ENCODE results near the gene DHRS13. TPM values are rescaled to one million over a fixed set of nuclear protein-coding genes. Genes with fewer than 3 reads are reported as not detected.
A peak's percentile ranks its signal among the peaks of the same experiment; 100 is the strongest.

DHRS13 gene
- total RNA-seq, 1 experiment from 2014 or later: 5.1 TPM

DNA sequence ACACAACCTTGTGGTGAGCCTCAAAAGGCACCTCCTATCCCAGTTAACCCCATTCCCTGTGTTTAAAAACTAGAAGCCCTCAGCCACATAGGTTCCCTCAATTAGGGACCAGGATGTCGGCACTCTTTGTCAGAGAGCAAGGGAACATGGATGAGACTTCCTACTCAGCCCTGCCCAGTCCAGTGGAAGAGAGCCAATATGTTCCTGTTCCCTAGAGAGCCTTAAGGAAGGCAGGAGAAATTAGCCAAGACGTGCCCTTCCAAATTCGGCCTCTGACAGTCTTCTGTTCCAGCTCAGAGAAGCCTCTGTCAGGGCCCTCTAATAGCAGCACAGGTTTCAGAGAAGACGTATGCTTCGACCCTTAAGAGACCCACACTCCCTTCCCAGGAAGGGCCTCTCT lies 14.6 kb upstream of the DHRS13 start:
- Histone ChIP-seq H3K4me1 (ENCODE audit: insufficient read depth, low read length) (no peaks in the 10 kb centered on the region), H3K36me3 (ENCODE audit: low read depth, low read length) (peaks cover 60% of the 10 kb centered on the region), H3F3A (ENCODE audit: low read length, unreplicated experiment) (peaks cover 4% of the 10 kb centered on the region), H2AFZ (ENCODE audit: low read length) (no peak overlapping the region), H4K20me1 (ENCODE audit: low read length) (no peaks in the 10 kb centered on the region), H3K79me2 (ENCODE audit: low read length) (no peaks in the 10 kb centered on the region), H3K9ac (ENCODE audit: low read length) (no peak overlapping the region), H3K27ac (ENCODE audit: low read length) (no peak overlapping the region), H3K9me2 (replicated peaks; ENCODE audit: low read length) (no peaks in the 10 kb centered on the region), H3K9me3 (ENCODE audit: low read length) (no peaks in the 10 kb centered on the region), H3K4me3 (ENCODE audit: low read length) (no peak overlapping the region), H3K27me3 (ENCODE audit: low read length) (no peaks in the 10 kb centered on the region), H3K4me2 (ENCODE audit: low read length) (no peak overlapping the region)
- BruUV-seq (replicated peaks): no TSS peak
- intact Hi-C loops (cut with micrococcal nuclease): no loop called here
- no peak for DNase-seq
- no peak for ATAC-seq
- ChIA-PET CTCF (no interaction called here), POLR2A (ENCODE audit: unreplicated experiment) (no interaction called here)
- TF ChIP-seq, protein P1, sequence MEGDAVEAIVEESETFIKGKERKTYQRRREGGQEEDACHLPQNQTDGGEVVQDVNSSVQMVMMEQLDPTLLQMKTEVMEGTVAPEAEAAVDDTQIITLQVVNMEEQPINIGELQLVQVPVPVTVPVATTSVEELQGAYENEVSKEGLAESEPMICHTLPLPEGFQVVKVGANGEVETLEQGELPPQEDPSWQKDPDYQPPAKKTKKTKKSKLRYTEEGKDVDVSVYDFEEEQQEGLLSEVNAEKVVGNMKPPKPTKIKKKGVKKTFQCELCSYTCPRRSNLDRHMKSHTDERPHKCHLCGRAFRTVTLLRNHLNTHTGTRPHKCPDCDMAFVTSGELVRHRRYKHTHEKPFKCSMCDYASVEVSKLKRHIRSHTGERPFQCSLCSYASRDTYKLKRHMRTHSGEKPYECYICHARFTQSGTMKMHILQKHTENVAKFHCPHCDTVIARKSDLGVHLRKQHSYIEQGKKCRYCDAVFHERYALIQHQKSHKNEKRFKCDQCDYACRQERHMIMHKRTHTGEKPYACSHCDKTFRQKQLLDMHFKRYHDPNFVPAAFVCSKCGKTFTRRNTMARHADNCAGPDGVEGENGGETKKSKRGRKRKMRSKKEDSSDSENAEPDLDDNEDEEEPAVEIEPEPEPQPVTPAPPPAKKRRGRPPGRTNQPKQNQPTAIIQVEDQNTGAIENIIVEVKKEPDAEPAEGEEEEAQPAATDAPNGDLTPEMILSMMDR (conservative IDR thresholded peaks at IDR 0.05; ENCODE audit: low read depth, low read length): no peak

DNA sequence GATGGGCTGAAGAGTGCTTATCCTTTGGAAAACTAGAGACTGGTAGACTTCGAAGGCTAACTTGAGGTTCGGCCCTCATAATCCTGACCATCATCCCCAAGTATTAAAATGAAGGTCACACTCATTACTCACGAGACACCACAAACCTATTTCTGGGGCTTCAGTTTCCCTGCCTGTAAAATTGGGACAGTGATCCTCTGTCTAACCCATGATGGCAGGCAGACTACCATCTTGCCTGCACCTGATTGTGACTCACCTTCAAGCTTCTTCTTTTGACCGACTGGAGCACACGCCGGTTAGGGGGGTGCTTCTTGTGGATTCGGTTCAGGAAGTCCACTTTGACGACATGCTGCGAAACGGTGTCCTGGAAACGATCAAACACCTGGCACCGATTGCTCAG lies 14.2 kb upstream of the DHRS13 start:
- Histone ChIP-seq H3K27ac (ENCODE audit: low read length) (no peak overlapping the region), H3K9me2 (replicated peaks; ENCODE audit: low read length) (no peaks in the 10 kb centered on the region), H3K9me3 (ENCODE audit: low read length) (no peaks in the 10 kb centered on the region), H3K36me3 (ENCODE audit: low read depth, low read length) (peaks cover 60% of the 10 kb centered on the region), H3K4me1 (ENCODE audit: insufficient read depth, low read length) (no peaks in the 10 kb centered on the region), H3K79me2 (ENCODE audit: low read length) (no peaks in the 10 kb centered on the region), H4K20me1 (ENCODE audit: low read length) (no peaks in the 10 kb centered on the region), H3K9ac (ENCODE audit: low read length) (no peak overlapping the region), H3F3A (ENCODE audit: low read length, unreplicated experiment) (peaks cover 4% of the 10 kb centered on the region), H3K27me3 (ENCODE audit: low read length) (no peaks in the 10 kb centered on the region), H2AFZ (ENCODE audit: low read length) (no peak overlapping the region), H3K4me3 (ENCODE audit: low read length) (no peak overlapping the region), H3K4me2 (ENCODE audit: low read length) (no peak overlapping the region)
- intact Hi-C loops (cut with micrococcal nuclease): no loop called here
- BruUV-seq (replicated peaks): no TSS peak
- TF ChIP-seq, protein P1 (conservative IDR thresholded peaks at IDR 0.05; ENCODE audit: low read depth, low read length): no peak
- no peak for TF ChIP-seq EZH2phosphoT487 (IDR thresholded peaks at IDR 0.05; ENCODE audit: borderline replicate concordance, low read length)
- no peak for TF ChIP-seq EZH2 (IDR thresholded peaks at IDR 0.05; ENCODE audit: low read length, unreplicated experiment)
- DNase-seq (no peak), ATAC-seq (no peak)
- ChIA-PET CTCF (no interaction called here), POLR2A (ENCODE audit: unreplicated experiment) (interaction anchor here (0.6 to 0.7 kb wide), 2 partner anchors 14 to 34 kb away, joined by 4 to 5 read pairs; partner anchors contain the start of genes DHRS13 and PHF12)

GRCh38 chr17:28916302-28916934 lies 13.5 kb upstream of the DHRS13 start:
- Histone ChIP-seq H3K9me3 (ENCODE audit: low read length) (no peaks in the 10 kb centered on the region), H3K79me2 (ENCODE audit: low read length) (no peaks in the 10 kb centered on the region), H3K4me3 (ENCODE audit: low read length) (no peak overlapping the region), H4K20me1 (ENCODE audit: low read length) (no peaks in the 10 kb centered on the region), H3K9ac (ENCODE audit: low read length) (no peak overlapping the region), H3F3A (ENCODE audit: low read length, unreplicated experiment) (peaks cover 4% of the 10 kb centered on the region), H2AFZ (ENCODE audit: low read length) (no peak overlapping the region), H3K4me2 (ENCODE audit: low read length) (no peak overlapping the region), H3K36me3 (ENCODE audit: low read depth, low read length) (peaks cover 59% of the 10 kb centered on the region), H3K9me2 (replicated peaks; ENCODE audit: low read length) (no peaks in the 10 kb centered on the region), H3K4me1 (ENCODE audit: insufficient read depth, low read length) (no peaks in the 10 kb centered on the region), H3K27me3 (ENCODE audit: low read length) (no peaks in the 10 kb centered on the region), H3K27ac (ENCODE audit: low read length) (no peak overlapping the region)
- ChIA-PET POLR2A (ENCODE audit: unreplicated experiment) (interaction anchor here (0.6 to 0.7 kb wide), 2 partner anchors 13 to 35 kb away, joined by 4 to 5 read pairs; partner anchors contain the start of genes DHRS13 and PHF12), CTCF (no interaction called here)
- DNase-seq: no peak
- ATAC-seq: peak; percentile 56
- no TSS peak for BruUV-seq (replicated peaks)
- TF ChIP-seq, protein P1 (conservative IDR thresholded peaks at IDR 0.05; ENCODE audit: low read depth, low read length): peak; percentile 67
- TF ChIP-seq EZH2 (IDR thresholded peaks at IDR 0.05; ENCODE audit: low read length, unreplicated experiment): no peak
- intact Hi-C loops (cut with micrococcal nuclease): no loop called here
